H9 (cell line): ENCODE measurements around the gene BCL2L14. TPM values are rescaled to one million over a fixed set of nuclear protein-coding genes. Genes with fewer than 3 reads are reported as not detected.

Experiments
- DNase-seq: peaks from one replicate; pipeline ENCODE4 v3.0.0-alpha.2; 2017
- H2AFZ ChIP-seq: one replicate; pipeline ENCODE4 v1.6.1; 2013; ENCODE audit warnings: mild to moderate bottlenecking, low read length, control low read depth, moderate library complexity
- H2AK5ac ChIP-seq: 2 replicates; pipeline ENCODE4 v1.6.1; 2013; ENCODE audit warnings: low read length, control low read depth, mixed read lengths; ENCODE audit not compliant: insufficient read length
- H2BK120ac ChIP-seq: one replicate; pipeline ENCODE4 v1.6.1; 2013; ENCODE audit warnings: low read depth, mild to moderate bottlenecking, low read length, control low read depth, inconsistent platforms; ENCODE audit not compliant: poor library complexity, severe bottlenecking
- H2BK12ac ChIP-seq: 2 replicates; pipeline ENCODE4 v1.6.1; 2013; ENCODE audit warnings: low read length, control low read depth, mixed read lengths, low read depth; ENCODE audit not compliant: insufficient read length
- H2BK15ac ChIP-seq: 2 replicates; pipeline ENCODE4 v1.6.1; 2013; ENCODE audit warnings: low read depth, low read length, control low read depth
- H2BK20ac ChIP-seq: one replicate; pipeline ENCODE4 v1.6.1; 2013; ENCODE audit warnings: low read depth, mild to moderate bottlenecking, low read length, control low read depth, inconsistent platforms; ENCODE audit not compliant: poor library complexity, severe bottlenecking
- H2BK5ac ChIP-seq: 2 replicates; pipeline ENCODE4 v1.6.1; 2013; ENCODE audit warnings: low read length, control low read depth, mixed read lengths; ENCODE audit not compliant: insufficient read length
- H3K14ac ChIP-seq: 2 replicates; pipeline ENCODE4 v1.6.1; 2013; ENCODE audit warnings: low read length, control low read depth; ENCODE audit not compliant: insufficient read depth
- H3K18ac ChIP-seq: 2 replicates; pipeline ENCODE4 v1.6.1; 2013; ENCODE audit warnings: low read depth, mild to moderate bottlenecking, mixed read lengths, low read length, control low read depth; ENCODE audit not compliant: insufficient read length
- H3K23ac ChIP-seq: 2 replicates; pipeline ENCODE4 v1.6.1; 2013; ENCODE audit warnings: low read length, control low read depth, mixed read lengths, low read depth; ENCODE audit not compliant: insufficient read length
- H3K23me2 ChIP-seq: 2 replicates; pipeline ENCODE4 v1.6.1; 2013; ENCODE audit warnings: low read depth, mild to moderate bottlenecking, mixed read lengths, low read length, control low read depth; ENCODE audit not compliant: insufficient read length, poor library complexity, severe bottlenecking
- H3K27ac ChIP-seq: 2 replicates; pipeline ENCODE4 v1.5.1; 2013; ENCODE audit warnings: low read length, control low read depth, mixed read lengths, low read depth; ENCODE audit not compliant: insufficient read length
- H3K27me3 ChIP-seq: 2 replicates; pipeline ENCODE4 v1.6.1; 2013; ENCODE audit warnings: low read length, control low read depth, inconsistent platforms; ENCODE audit not compliant: insufficient read depth
- H3K4ac ChIP-seq: 2 replicates; pipeline ENCODE4 v1.6.1; 2013; ENCODE audit warnings: low read depth, mild to moderate bottlenecking, control low read depth, inconsistent platforms, low read length, moderate library complexity
- H3K4me1 ChIP-seq: 2 replicates; pipeline ENCODE4 v1.6.1; 2013; ENCODE audit warnings: low read length, control low read depth, inconsistent platforms; ENCODE audit not compliant: insufficient read depth
- H3K4me2 ChIP-seq: 2 replicates; pipeline ENCODE4 v1.6.1; 2013; ENCODE audit warnings: low read length, control low read depth, mixed read lengths; ENCODE audit not compliant: insufficient read length, insufficient read depth
- H3K56ac ChIP-seq: 2 replicates; pipeline ENCODE4 v1.6.1; 2013; ENCODE audit warnings: low read depth, mild to moderate bottlenecking, mixed read lengths, low read length, control low read depth; ENCODE audit not compliant: insufficient read length
- H3K79me1 ChIP-seq: 2 replicates; pipeline ENCODE4 v1.6.1; 2013; ENCODE audit warnings: low read depth, mild to moderate bottlenecking, moderate library complexity, low read length, control low read depth, inconsistent platforms; ENCODE audit not compliant: insufficient read depth, poor library complexity, severe bottlenecking
- H3K79me2 ChIP-seq: 2 replicates; pipeline ENCODE4 v1.6.1; 2013; ENCODE audit warnings: low read length, control low read depth, inconsistent platforms; ENCODE audit not compliant: insufficient read depth
- H3K9ac ChIP-seq: 2 replicates; pipeline ENCODE4 v1.6.1; 2013; ENCODE audit warnings: low read length, control low read depth, mixed read lengths; ENCODE audit not compliant: insufficient read length; ENCODE audit errors: extremely low read depth
- H3K9me3 ChIP-seq: one replicate; pipeline ENCODE4 v1.6.1; 2013; ENCODE audit warnings: low read depth, low read length, inconsistent platforms; ENCODE audit not compliant: control insufficient read depth
- H3T11ph ChIP-seq: one replicate; pipeline ENCODE4 v1.6.1; 2013; ENCODE audit warnings: mild to moderate bottlenecking, low read length, control low read depth, inconsistent platforms
- H4K20me1 ChIP-seq: one replicate; pipeline ENCODE4 v1.6.1; 2013; ENCODE audit not compliant: control insufficient read depth, insufficient read length, insufficient read depth
- H4K5ac ChIP-seq: 2 replicates; pipeline ENCODE4 v1.6.1; 2013; ENCODE audit warnings: low read depth, mild to moderate bottlenecking, mixed read lengths, low read length, control low read depth; ENCODE audit not compliant: insufficient read length
- H4K8ac ChIP-seq: replicated peaks from 2 replicates; pipeline ENCODE4 v1.6.1; 2013; ENCODE audit warnings: low read length, control low read depth, mixed read lengths, low read depth; ENCODE audit not compliant: insufficient read length
- H4K91ac ChIP-seq: 2 replicates; pipeline ENCODE4 v1.6.1; 2013; ENCODE audit warnings: low read depth, mild to moderate bottlenecking, moderate library complexity, mixed read lengths, low read length, control low read depth; ENCODE audit not compliant: insufficient read length
- H3K27ac Mint-ChIP-seq, 3 experiments: 2 replicates in 2 of 3; 3 replicates in 1 of 3; pipeline ENCODE4 v1.8.0; 2020 to 2021; ENCODE audit warnings: mixed read lengths in 3 of 3, mild to moderate bottlenecking in 1 of 3, moderate library complexity in 1 of 3
- H3K27me3 Mint-ChIP-seq: 2 replicates; pipeline ENCODE4 v1.8.0; 2021; ENCODE audit warnings: low read depth, mild to moderate bottlenecking, moderate library complexity, mixed read lengths
- H3K36me3 Mint-ChIP-seq, 3 experiments: 2 replicates in 2 of 3; 3 replicates in 1 of 3; pipeline ENCODE4 v1.8.0; 2020 to 2021; ENCODE audit warnings: low read depth in 3 of 3, mixed read lengths in 3 of 3; ENCODE audit not compliant: insufficient read depth in 1 of 3
- H3K4me1 Mint-ChIP-seq, 2 experiments: 2 replicates each; pipeline ENCODE4 v1.8.0; 2020; ENCODE audit warnings: mixed read lengths in 2 of 2
- H3K4me3 Mint-ChIP-seq, 2 experiments: 2 replicates in 1 of 2; 3 replicates in 1 of 2; pipeline ENCODE4 v1.8.0; 2020 to 2021; ENCODE audit warnings: mild to moderate bottlenecking in 2 of 2, mixed read lengths in 2 of 2, moderate library complexity in 1 of 2
- H3K9me3 Mint-ChIP-seq, 2 experiments: 2 replicates in 1 of 2; 3 replicates in 1 of 2; pipeline ENCODE4 v1.8.0; 2020; ENCODE audit warnings: mild to moderate bottlenecking in 2 of 2, mixed read lengths in 2 of 2, moderate library complexity in 1 of 2
- WGBS: extraction: QIAGEN DNeasy Blood & Tissue Kit; methylation state at CpG from one replicate; pipeline ENCODE4 v1.1.7; 2013; ENCODE audit warnings: missing lambda C conversion rate, low lambda C conversion rate, mixed read lengths; ENCODE audit not compliant: insufficient read length; ENCODE audit errors: extremely low coverage; 5-methylcytosine and 5-hydroxymethylcytosine counted together
- total RNA-seq: library from RNA; stranded (reverse); gene quantifications from 2 replicates; pipeline ENCODE4 v1.2.1, GENCODE V29; 2021
- TF ChIP-seq, protein P1 (sequence below): fragments of 200-600 bp; sonication (generic); conservative IDR thresholded peaks from 3 replicates; pipeline ENCODE4 v1.8.0; 2021; ENCODE audit warnings: antibody characterized with exemption, mild to moderate bottlenecking

Gene BCL2L14
- total RNA-seq, 1 experiment from 2014 or later, result 0.28 TPM

DNA sequence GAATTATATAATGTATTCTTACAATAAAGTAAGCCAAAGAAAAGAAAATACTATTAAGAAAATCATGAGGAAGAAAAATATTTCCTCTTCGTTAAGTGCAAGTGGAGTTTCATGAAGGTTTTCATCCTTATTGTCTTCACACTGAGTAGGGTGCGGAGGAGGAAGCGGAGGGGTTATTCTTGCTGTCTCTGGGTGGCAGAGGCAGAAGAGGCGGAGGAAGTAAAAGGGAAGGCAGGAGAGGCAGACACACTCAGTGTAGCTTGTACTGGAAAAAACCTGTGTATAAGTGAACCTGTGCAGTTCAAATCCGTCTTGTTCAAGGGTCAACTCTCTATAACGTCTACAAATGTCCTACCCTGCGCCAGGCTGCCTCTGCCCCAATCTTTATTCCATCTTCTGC lies 22.0 kb upstream of the BCL2L14 start:
- Histone ChIP-seq H3K9ac (peak overlapping the region; percentile 8), H2BK15ac (no peak overlapping the region), H3K79me2 (no peaks in the 10 kb centered on the region), H3K9me3 (no peaks in the 10 kb centered on the region), H3T11ph (no peak overlapping the region), H2AFZ (no peak overlapping the region), H3K4me1 (no peaks in the 10 kb centered on the region), H4K91ac (no peak overlapping the region), H3K4ac (no peak overlapping the region), H3K18ac (no peak overlapping the region), H2BK20ac (no peak overlapping the region), H4K20me1 (no peaks in the 10 kb centered on the region), H2BK5ac (no peak overlapping the region), H2AK5ac (no peak overlapping the region), H3K79me1 (no peaks in the 10 kb centered on the region), H2BK12ac (no peak overlapping the region), H3K4me2 (no peak overlapping the region), H3K23me2 (no peaks in the 10 kb centered on the region), H4K5ac (no peak overlapping the region), H3K56ac (no peak overlapping the region), H2BK120ac (no peak overlapping the region), H4K8ac (no peak overlapping the region), H3K14ac (no peak overlapping the region), H3K27me3 (no peaks in the 10 kb centered on the region), H3K27ac (no peak overlapping the region), H3K23ac (no peak overlapping the region)
- no peak for DNase-seq
- WGBS, result no CpG with 5 or more reads among the region's 7 CpGs
- Mint-ChIP-seq H3K27me3 (no peaks in the 10 kb centered on the region), H3K4me1 (no peaks in the 10 kb centered on the region), H3K4me3 (no peak overlapping the region), H3K27ac (no peak overlapping the region), H3K36me3 (no peaks in the 10 kb centered on the region), H3K9me3 (no peaks in the 10 kb centered on the region; a peak in 1 of 5 replicates)
- TF ChIP-seq, protein P1, sequence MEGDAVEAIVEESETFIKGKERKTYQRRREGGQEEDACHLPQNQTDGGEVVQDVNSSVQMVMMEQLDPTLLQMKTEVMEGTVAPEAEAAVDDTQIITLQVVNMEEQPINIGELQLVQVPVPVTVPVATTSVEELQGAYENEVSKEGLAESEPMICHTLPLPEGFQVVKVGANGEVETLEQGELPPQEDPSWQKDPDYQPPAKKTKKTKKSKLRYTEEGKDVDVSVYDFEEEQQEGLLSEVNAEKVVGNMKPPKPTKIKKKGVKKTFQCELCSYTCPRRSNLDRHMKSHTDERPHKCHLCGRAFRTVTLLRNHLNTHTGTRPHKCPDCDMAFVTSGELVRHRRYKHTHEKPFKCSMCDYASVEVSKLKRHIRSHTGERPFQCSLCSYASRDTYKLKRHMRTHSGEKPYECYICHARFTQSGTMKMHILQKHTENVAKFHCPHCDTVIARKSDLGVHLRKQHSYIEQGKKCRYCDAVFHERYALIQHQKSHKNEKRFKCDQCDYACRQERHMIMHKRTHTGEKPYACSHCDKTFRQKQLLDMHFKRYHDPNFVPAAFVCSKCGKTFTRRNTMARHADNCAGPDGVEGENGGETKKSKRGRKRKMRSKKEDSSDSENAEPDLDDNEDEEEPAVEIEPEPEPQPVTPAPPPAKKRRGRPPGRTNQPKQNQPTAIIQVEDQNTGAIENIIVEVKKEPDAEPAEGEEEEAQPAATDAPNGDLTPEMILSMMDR, result no peak
